Measurements from ENCODE around the gene PRR5L.

- TF ChIP-seq CTCF (conservative IDR thresholded peaks at IDR 0.05 in 1 of 2, IDR thresholded peaks at IDR 0.05 in 1 of 2; ENCODE audit: extremely low read depth in 1 of 2, insufficient read depth in 1 of 2, low read depth in 1 of 2, low read length in 2 of 2) (no peak), EZH2 (IDR thresholded peaks at IDR 0.05; ENCODE audit: borderline replicate concordance, low read length) (no peak)
Observed at GRCh38 chr11:36300650-36301049, 4.6 kb downstream of the PRR5L start.

Measured in mammary epithelial cell (primary cell).